HEK293 (cell line): Measurements from ENCODE around the gene FNDC5.

Experiments
- GLIS2 ChIP-seq: fragments of 450-650 bp; formaldehyde crosslinking; IDR thresholded peaks from 2 replicates; pipeline ENCODE4 v1.5.1; 2016; ENCODE audit warnings: missing biosample characterization, missing genetic modification characterization
- PATZ1 ChIP-seq: fragments of 450-650 bp; formaldehyde crosslinking; IDR thresholded peaks from 2 replicates; pipeline ENCODE4 v1.5.1; 2016; ENCODE audit warnings: missing biosample characterization, missing genetic modification characterization
- PRDM10 ChIP-seq: fragments of 450-650 bp; formaldehyde crosslinking; IDR thresholded peaks from 2 replicates; pipeline ENCODE4 v1.5.1; 2016; ENCODE audit warnings: missing biosample characterization, missing genetic modification characterization
- SCRT2 ChIP-seq: fragments of 450-650 bp; formaldehyde crosslinking; IDR thresholded peaks from 2 replicates; pipeline ENCODE4 v1.5.1; 2016; ENCODE audit warnings: missing biosample characterization, missing genetic modification characterization
- SP2 ChIP-seq: fragments of 450-650 bp; formaldehyde crosslinking; IDR thresholded peaks from 2 replicates; pipeline ENCODE4 v1.5.1; 2016; ENCODE audit warnings: missing biosample characterization, missing genetic modification characterization
- ZBTB11 ChIP-seq: fragments of 450-650 bp; formaldehyde crosslinking; conservative IDR thresholded peaks from 2 replicates; pipeline ENCODE4 v1.5.1; 2016; ENCODE audit warnings: low read depth, missing biosample characterization, missing genetic modification characterization
- ZBTB26 ChIP-seq: fragments of 450-650 bp; formaldehyde crosslinking; optimal IDR thresholded peaks from 2 replicates; pipeline ENCODE3; 2016; ENCODE audit warnings: missing biosample characterization, mild to moderate bottlenecking, missing genetic modification characterization
- ZBTB8A ChIP-seq: fragments of 450-650 bp; formaldehyde crosslinking; IDR thresholded peaks from 2 replicates; pipeline ENCODE4 v1.5.1; 2016; ENCODE audit warnings: missing biosample characterization, missing genetic modification characterization
- ZEB2 ChIP-seq: fragments of 450-650 bp; formaldehyde crosslinking; IDR thresholded peaks from 2 replicates; pipeline ENCODE4 v1.5.1; 2016; ENCODE audit warnings: missing biosample characterization, missing genetic modification characterization
- ZNF174 ChIP-seq: fragments of 450-650 bp; formaldehyde crosslinking; IDR thresholded peaks from 2 replicates; pipeline ENCODE4 v1.5.0; 2017; ENCODE audit warnings: missing biosample characterization, mild to moderate bottlenecking, missing genetic modification characterization
- ZNF2 ChIP-seq: fragments of 450-650 bp; formaldehyde crosslinking; IDR thresholded peaks from 2 replicates; pipeline ENCODE4 v1.5.1; 2016; ENCODE audit warnings: missing biosample characterization, missing genetic modification characterization
- ZNF214 ChIP-seq: fragments of 450-650 bp; formaldehyde crosslinking; IDR thresholded peaks from 2 replicates; pipeline ENCODE4 v1.5.1; 2017; ENCODE audit warnings: missing biosample characterization, mild to moderate bottlenecking, missing genetic modification characterization, borderline replicate concordance
- ZNF354C ChIP-seq: fragments of 450-650 bp; formaldehyde crosslinking; IDR thresholded peaks from 2 replicates; pipeline ENCODE4 v1.5.1; 2016; ENCODE audit warnings: missing biosample characterization, missing genetic modification characterization, low read depth, borderline replicate concordance
- ZNF398 ChIP-seq: fragments of 450-650 bp; formaldehyde crosslinking; IDR thresholded peaks from 2 replicates; pipeline ENCODE4 v1.5.1; 2017; ENCODE audit warnings: missing biosample characterization, missing genetic modification characterization
- ZNF549 ChIP-seq: fragments of 450-650 bp; IDR thresholded peaks from 2 replicates; pipeline ENCODE4 v1.5.1; 2018; ENCODE audit warnings: missing biosample characterization, missing genetic modification characterization, mild to moderate bottlenecking, inconsistent platforms, moderate library complexity
- ZNF76 ChIP-seq: fragments of 450-650 bp; formaldehyde crosslinking; IDR thresholded peaks from 2 replicates; pipeline ENCODE4; 2016; ENCODE audit warnings: low read depth, missing biosample characterization, missing genetic modification characterization, borderline replicate concordance
- ZNF777 ChIP-seq: fragments of 450-650 bp; formaldehyde crosslinking; IDR thresholded peaks from 2 replicates; pipeline ENCODE4 v1.5.1; 2017; ENCODE audit warnings: missing biosample characterization, missing genetic modification characterization, borderline replicate concordance
- ZNF843 ChIP-seq: fragments of 450-650 bp; formaldehyde crosslinking; IDR thresholded peaks from 2 replicates; pipeline ENCODE4 v1.5.1; 2016; ENCODE audit warnings: missing biosample characterization, missing genetic modification characterization

Gene FNDC5

GRCh38 chr1:32893198-32894018 is 22.7 kb upstream of the FNDC5 start (continued):
- peak; percentile 85 for TF ChIP-seq ZNF398 (tag by site-specific recombination)
- peak; percentile 91 for TF ChIP-seq PRDM10 (tag by site-specific recombination)
- no peak for TF ChIP-seq ZNF354C (tag by site-specific recombination)
- no peak for TF ChIP-seq SCRT2 (tag by site-specific recombination)
- TF ChIP-seq ZNF174 (tag by site-specific recombination): no peak
- TF ChIP-seq ZEB2 (tag by site-specific recombination): peak; percentile 50; the same call in 1 of the 2 replicates
- TF ChIP-seq SP2: peak; percentile 50
- TF ChIP-seq ZNF2 (tag by site-specific recombination): no peak
- TF ChIP-seq GLIS2 (tag by site-specific recombination): peak; percentile 31
- TF ChIP-seq PATZ1: peak; percentile 71
- peak; percentile 79 for TF ChIP-seq ZBTB8A (tag by site-specific recombination)
- peak; percentile 66; the same call in 1 of the 2 replicates for TF ChIP-seq ZNF76 (tag by site-specific recombination)
- TF ChIP-seq ZNF549 (tag by site-specific recombination): no peak
- TF ChIP-seq ZNF843 (tag by site-specific recombination): no peak
- TF ChIP-seq ZBTB11: no peak
- TF ChIP-seq ZBTB26 (tag by site-specific recombination): peak; percentile 48
- 0 out of 2 replicates have a peak, but pooled peaks have one; percentile 43 for TF ChIP-seq ZNF777 (tag by site-specific recombination)
- TF ChIP-seq ZNF214 (tag by site-specific recombination): no peak
- TF ChIP-seq, all 188 proteins: peak for 23
